H1 (cell line): ENCODE results near the gene SORBS1.

ENCODE experiments used
- ASH2L ChIP-seq: fragments of 200-600, 300-600 bp; sonication (generic); IDR thresholded peaks from one replicate; pipeline ENCODE4 v1.7.1; 2017; ENCODE audit warnings: low read length
- BACH1 ChIP-seq: IDR thresholded peaks from 2 replicates; pipeline ENCODE4 v1.6.1; 2012; ENCODE audit warnings: low read length, improper control_type of control experiment
- CTCF ChIP-seq, 3 experiments: IDR thresholded peaks; 1 replicate in 2 of 3; 2 replicates in 1 of 3; pipeline versions ENCODE4 v1.5.1 to v1.6.1; 2011; ENCODE audit warnings: low read length in 3 of 3, mild to moderate bottlenecking in 3 of 3, inconsistent platforms in 2 of 3, low read depth in 1 of 3, moderate library complexity in 1 of 3; ENCODE audit not compliant: insufficient read depth in 1 of 3; ENCODE audit errors: control extremely low read depth in 1 of 3
- EGR1 ChIP-seq: IDR thresholded peaks from 2 replicates; pipeline ENCODE4 v1.6.1; 2011; ENCODE audit warnings: low read depth, low read length, borderline replicate concordance
- EZH2 ChIP-seq: fragments of 200-600 bp; sonication (generic); IDR thresholded peaks from 2 replicates; pipeline ENCODE4 v1.7.1; 2012; ENCODE audit warnings: low read depth, mild to moderate bottlenecking, moderate library complexity, low read length, inconsistent platforms; ENCODE audit not compliant: severe bottlenecking
- NRF1 ChIP-seq: IDR thresholded peaks from 2 replicates; pipeline ENCODE4 v1.6.1; 2011; ENCODE audit warnings: mild to moderate bottlenecking, low read depth, low read length, improper control_type of control experiment
- POLR2A ChIP-seq, 2 experiments: IDR thresholded peaks; 1 replicate in 1 of 2; 2 replicates in 1 of 2; pipeline ENCODE4 v1.6.1; 2011; ENCODE audit warnings: low read depth in 2 of 2, low read length in 2 of 2, mild to moderate bottlenecking in 2 of 2; ENCODE audit errors: control extremely low read depth in 1 of 2
- POLR2AphosphoS5 ChIP-seq: IDR thresholded peaks from 2 replicates; pipeline ENCODE4 v1.6.1; 2011; ENCODE audit warnings: low read depth, low read length
- RAD21 ChIP-seq, 2 experiments: IDR thresholded peaks in 1 of 2; conservative IDR thresholded peaks in 1 of 2; 2 replicates each; pipeline ENCODE4 v1.6.1; 2011; ENCODE audit warnings: low read depth in 2 of 2, low read length in 2 of 2, improper control_type of control experiment in 1 of 2, inconsistent platforms in 1 of 2, mild to moderate bottlenecking in 1 of 2, moderate library complexity in 1 of 2
- RFX5 ChIP-seq: IDR thresholded peaks from 2 replicates; pipeline ENCODE4 v1.6.1; 2011; ENCODE audit warnings: low read depth, low read length, improper control_type of control experiment, borderline replicate concordance
- SRF ChIP-seq: IDR thresholded peaks from 2 replicates; pipeline ENCODE4 v1.6.1; 2011; ENCODE audit warnings: mild to moderate bottlenecking, low read depth, low read length, moderate library complexity
- TBP ChIP-seq: IDR thresholded peaks from 2 replicates; pipeline ENCODE4 v1.6.1; 2011; ENCODE audit warnings: low read depth, low read length, improper control_type of control experiment
- TEAD4 ChIP-seq: IDR thresholded peaks from 2 replicates; pipeline ENCODE4 v1.6.1; 2012; ENCODE audit warnings: low read depth, low read length, inconsistent platforms, mixed read lengths
- YY1 ChIP-seq: IDR thresholded peaks from 2 replicates; pipeline ENCODE4 v1.6.1; 2011; ENCODE audit warnings: low read depth, mild to moderate bottlenecking, low read length

GRCh38 chr10:95330966-95331453 lies 230.2 kb downstream of the SORBS1 start:
- no peak for TF ChIP-seq YY1
- no peak for TF ChIP-seq CTCF (IDR thresholded peaks at IDR 0.05; ENCODE audit: control extremely low read depth in 1 of 3, insufficient read depth in 1 of 3, low read depth in 1 of 3, low read length in 3 of 3)
- no peak for TF ChIP-seq ASH2L
- no peak for TF ChIP-seq TBP
- TF ChIP-seq EGR1, result no peak
- TF ChIP-seq TEAD4, result no peak
- TF ChIP-seq RFX5, result no peak
- TF ChIP-seq RAD21 (IDR thresholded peaks at IDR 0.05 in 1 of 2, conservative IDR thresholded peaks at IDR 0.05 in 1 of 2; ENCODE audit: low read depth in 2 of 2, low read length in 2 of 2), result no peak
- no peak for TF ChIP-seq POLR2AphosphoS5
- TF ChIP-seq POLR2A (IDR thresholded peaks at IDR 0.05; ENCODE audit: control extremely low read depth in 1 of 2, low read depth in 2 of 2, low read length in 2 of 2), result no peak
- no peak for TF ChIP-seq NRF1
- TF ChIP-seq BACH1, result no peak
- TF ChIP-seq SRF, result no peak
- TF ChIP-seq EZH2, result no peak
